SU-DHL-6 (cell line): ENCODE results near the gene DMRTB1.

ENCODE experiments used
- CTCF ChIP-seq: fragments of 200-600 bp; sonication (generic); IDR thresholded peaks from one replicate; pipeline ENCODE4 v1.5.1; 2017; ENCODE audit warnings: antibody characterized with exemption, mild to moderate bottlenecking, low read length, moderate library complexity; ENCODE audit not compliant: insufficient read depth, poor library complexity, severe bottlenecking
- EZH2phosphoT487 ChIP-seq: fragments of 200-600 bp; sonication (generic), shearing (Covaris generic); conservative IDR thresholded peaks from 2 replicates; pipeline ENCODE4 v1.6.1; 2018; ENCODE audit warnings: mild to moderate bottlenecking, antibody characterized with exemption, low read length, moderate library complexity, mixed read lengths

GRCh38 chr1:53430779-53431178, 28.4 kb upstream of the DMRTB1 start:
- no peak for TF ChIP-seq CTCF
- TF ChIP-seq EZH2phosphoT487 = no peak
